ENCODE measurements around the gene SPDYA. TPM values are rescaled to one million over a fixed set of nuclear protein-coding genes. Genes with fewer than 3 reads are reported as not detected.
A peak's percentile ranks its signal among the peaks of the same experiment; 100 is the strongest.

SPDYA gene
- total and polyA plus RNA-seq, 2 of the 13 experiments (the other 11 are each of a cell fraction or from before 2014, with no cell fraction given), result 0.32 to 0.75 TPM

DNA sequence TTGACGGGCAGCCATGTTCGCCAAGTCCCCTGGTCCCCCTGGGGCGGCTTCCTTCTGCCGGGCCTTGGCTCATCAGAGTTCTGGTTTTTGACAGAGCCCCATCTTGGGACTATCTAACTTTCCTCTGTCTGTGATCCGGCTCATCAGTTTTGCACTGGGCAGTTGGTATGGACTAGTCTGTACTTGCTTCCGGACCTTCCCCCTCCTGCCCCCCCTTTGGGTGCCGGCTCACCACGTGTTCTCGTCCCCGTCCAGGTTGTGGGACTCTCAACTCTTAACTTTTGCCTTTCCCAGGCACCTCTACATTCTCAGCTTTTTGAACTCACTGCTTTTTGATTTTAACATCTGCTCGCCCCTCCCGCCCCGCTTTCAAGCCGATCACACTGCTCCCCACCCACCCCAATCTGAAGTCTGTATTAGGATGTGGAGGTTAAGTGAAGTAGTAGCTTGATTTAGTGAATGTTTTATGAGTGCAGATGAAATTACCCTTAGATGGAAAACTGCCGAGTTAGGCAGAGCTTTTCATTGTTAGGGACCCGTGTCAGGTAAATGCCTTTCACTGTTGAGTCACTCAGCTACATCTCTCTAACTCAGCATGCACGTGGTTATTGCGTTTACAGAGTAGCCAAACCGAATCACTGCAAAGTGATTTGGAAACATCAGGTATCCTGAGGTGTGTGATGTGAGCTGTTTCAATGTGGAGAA is 84.7 kb downstream of the SPDYA start (continued):
- peak; percentile 47; the same call in 1 of the 2 replicates for TF ChIP-seq HOXA5 (CRISPR knock-in tag; IDR thresholded peaks at IDR 0.05)
- TF ChIP-seq, protein P1, sequence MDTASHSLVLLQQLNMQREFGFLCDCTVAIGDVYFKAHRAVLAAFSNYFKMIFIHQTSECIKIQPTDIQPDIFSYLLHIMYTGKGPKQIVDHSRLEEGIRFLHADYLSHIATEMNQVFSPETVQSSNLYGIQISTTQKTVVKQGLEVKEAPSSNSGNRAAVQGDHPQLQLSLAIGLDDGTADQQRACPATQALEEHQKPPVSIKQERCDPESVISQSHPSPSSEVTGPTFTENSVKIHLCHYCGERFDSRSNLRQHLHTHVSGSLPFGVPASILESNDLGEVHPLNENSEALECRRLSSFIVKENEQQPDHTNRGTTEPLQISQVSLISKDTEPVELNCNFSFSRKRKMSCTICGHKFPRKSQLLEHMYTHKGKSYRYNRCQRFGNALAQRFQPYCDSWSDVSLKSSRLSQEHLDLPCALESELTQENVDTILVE (CRISPR knock-in tag; IDR thresholded peaks at IDR 0.05), result no peak
- TF ChIP-seq, protein P2, sequence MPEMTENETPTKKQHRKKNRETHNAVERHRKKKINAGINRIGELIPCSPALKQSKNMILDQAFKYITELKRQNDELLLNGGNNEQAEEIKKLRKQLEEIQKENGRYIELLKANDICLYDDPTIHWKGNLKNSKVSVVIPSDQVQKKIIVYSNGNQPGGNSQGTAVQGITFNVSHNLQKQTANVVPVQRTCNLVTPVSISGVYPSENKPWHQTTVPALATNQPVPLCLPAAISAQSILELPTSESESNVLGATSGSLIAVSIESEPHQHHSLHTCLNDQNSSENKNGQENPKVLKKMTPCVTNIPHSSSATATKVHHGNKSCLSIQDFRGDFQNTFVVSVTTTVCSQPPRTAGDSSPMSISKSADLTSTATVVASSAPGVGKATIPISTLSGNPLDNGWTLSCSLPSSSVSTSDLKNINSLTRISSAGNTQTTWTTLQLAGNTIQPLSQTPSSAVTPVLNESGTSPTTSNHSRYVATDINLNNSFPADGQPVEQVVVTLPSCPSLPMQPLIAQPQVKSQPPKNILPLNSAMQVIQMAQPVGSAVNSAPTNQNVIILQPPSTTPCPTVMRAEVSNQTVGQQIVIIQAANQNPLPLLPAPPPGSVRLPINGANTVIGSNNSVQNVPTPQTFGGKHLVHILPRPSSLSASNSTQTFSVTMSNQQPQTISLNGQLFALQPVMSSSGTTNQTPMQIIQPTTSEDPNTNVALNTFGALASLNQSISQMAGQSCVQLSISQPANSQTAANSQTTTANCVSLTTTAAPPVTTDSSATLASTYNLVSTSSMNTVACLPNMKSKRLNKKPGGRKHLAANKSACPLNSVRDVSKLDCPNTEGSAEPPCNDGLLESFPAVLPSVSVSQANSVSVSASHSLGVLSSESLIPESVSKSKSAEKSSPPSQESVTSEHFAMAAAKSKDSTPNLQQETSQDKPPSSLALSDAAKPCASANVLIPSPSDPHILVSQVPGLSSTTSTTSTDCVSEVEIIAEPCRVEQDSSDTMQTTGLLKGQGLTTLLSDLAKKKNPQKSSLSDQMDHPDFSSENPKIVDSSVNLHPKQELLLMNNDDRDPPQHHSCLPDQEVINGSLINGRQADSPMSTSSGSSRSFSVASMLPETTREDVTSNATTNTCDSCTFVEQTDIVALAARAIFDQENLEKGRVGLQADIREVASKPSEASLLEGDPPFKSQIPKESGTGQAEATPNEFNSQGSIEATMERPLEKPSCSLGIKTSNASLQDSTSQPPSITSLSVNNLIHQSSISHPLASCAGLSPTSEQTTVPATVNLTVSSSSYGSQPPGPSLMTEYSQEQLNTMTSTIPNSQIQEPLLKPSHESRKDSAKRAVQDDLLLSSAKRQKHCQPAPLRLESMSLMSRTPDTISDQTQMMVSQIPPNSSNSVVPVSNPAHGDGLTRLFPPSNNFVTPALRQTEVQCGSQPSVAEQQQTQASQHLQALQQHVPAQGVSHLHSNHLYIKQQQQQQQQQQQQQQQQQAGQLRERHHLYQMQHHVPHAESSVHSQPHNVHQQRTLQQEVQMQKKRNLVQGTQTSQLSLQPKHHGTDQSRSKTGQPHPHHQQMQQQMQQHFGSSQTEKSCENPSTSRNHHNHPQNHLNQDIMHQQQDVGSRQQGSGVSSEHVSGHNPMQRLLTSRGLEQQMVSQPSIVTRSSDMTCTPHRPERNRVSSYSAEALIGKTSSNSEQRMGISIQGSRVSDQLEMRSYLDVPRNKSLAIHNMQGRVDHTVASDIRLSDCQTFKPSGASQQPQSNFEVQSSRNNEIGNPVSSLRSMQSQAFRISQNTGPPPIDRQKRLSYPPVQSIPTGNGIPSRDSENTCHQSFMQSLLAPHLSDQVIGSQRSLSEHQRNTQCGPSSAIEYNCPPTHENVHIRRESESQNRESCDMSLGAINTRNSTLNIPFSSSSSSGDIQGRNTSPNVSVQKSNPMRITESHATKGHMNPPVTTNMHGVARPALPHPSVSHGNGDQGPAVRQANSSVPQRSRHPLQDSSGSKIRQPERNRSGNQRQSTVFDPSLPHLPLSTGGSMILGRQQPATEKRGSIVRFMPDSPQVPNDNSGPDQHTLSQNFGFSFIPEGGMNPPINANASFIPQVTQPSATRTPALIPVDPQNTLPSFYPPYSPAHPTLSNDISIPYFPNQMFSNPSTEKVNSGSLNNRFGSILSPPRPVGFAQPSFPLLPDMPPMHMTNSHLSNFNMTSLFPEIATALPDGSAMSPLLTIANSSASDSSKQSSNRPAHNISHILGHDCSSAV (CRISPR knock-in tag; IDR thresholded peaks at IDR 0.05; ENCODE audit: borderline replicate concordance), result no peak
- peak; percentile 79; the same call in 1 of the 2 replicates for TF ChIP-seq ZNF816 (CRISPR knock-in tag; IDR thresholded peaks at IDR 0.05; ENCODE audit: borderline replicate concordance)
- TF ChIP-seq SAP130 (CRISPR knock-in tag; IDR thresholded peaks at IDR 0.05; ENCODE audit: low read depth), result peak; percentile 83
- TF ChIP-seq, protein P3, sequence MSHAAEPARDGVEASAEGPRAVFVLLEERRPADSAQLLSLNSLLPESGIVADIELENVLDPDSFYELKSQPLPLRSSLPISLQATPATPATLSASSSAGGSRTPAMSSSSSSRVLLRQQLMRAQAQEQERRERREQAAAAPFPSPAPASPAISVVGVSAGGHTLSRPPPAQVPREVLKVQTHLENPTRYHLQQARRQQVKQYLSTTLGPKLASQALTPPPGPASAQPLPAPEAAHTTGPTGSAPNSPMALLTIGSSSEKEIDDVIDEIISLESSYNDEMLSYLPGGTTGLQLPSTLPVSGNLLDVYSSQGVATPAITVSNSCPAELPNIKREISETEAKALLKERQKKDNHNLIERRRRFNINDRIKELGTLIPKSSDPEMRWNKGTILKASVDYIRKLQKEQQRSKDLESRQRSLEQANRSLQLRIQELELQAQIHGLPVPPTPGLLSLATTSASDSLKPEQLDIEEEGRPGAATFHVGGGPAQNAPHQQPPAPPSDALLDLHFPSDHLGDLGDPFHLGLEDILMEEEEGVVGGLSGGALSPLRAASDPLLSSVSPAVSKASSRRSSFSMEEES (CRISPR knock-in tag; IDR thresholded peaks at IDR 0.05), result peak; percentile 37; the same call in 1 of the 2 replicates
- TF ChIP-seq ZNF12 (CRISPR knock-in tag; IDR thresholded peaks at IDR 0.05), result 0 out of 2 replicates have a peak, but pooled peaks have one; percentile 30
- no peak for TF ChIP-seq STAT5B (CRISPR knock-in tag; IDR thresholded peaks at IDR 0.05)
- TF ChIP-seq RFXAP (CRISPR knock-in tag; IDR thresholded peaks at IDR 0.05; ENCODE audit: borderline replicate concordance), result 0 out of 2 replicates have a peak, but pooled peaks have one; percentile 19
- TF ChIP-seq, protein P4, sequence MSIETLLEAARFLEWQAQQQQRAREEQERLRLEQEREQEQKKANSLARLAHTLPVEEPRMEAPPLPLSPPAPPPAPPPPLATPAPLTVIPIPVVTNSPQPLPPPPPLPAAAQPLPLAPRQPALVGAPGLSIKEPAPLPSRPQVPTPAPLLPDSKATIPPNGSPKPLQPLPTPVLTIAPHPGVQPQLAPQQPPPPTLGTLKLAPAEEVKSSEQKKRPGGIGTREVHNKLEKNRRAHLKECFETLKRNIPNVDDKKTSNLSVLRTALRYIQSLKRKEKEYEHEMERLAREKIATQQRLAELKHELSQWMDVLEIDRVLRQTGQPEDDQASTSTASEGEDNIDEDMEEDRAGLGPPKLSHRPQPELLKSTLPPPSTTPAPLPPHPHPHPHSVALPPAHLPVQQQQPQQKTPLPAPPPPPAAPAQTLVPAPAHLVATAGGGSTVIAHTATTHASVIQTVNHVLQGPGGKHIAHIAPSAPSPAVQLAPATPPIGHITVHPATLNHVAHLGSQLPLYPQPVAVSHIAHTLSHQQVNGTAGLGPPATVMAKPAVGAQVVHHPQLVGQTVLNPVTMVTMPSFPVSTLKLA (IDR thresholded peaks at IDR 0.05), result peak; percentile 35; the same call in 1 of the 2 replicates
- no peak for TF ChIP-seq ZSCAN30 (CRISPR knock-in tag; IDR thresholded peaks at IDR 0.05)
- 0 out of 2 replicates have a peak, but pooled peaks have one; percentile 4 for TF ChIP-seq BCL6 (CRISPR knock-in tag; IDR thresholded peaks at IDR 0.05)
- TF ChIP-seq ZNF670 (CRISPR knock-in tag; IDR thresholded peaks at IDR 0.05; ENCODE audit: borderline replicate concordance), result 0 out of 2 replicates have a peak, but pooled peaks have one; percentile 13
- TF ChIP-seq, protein P5, sequence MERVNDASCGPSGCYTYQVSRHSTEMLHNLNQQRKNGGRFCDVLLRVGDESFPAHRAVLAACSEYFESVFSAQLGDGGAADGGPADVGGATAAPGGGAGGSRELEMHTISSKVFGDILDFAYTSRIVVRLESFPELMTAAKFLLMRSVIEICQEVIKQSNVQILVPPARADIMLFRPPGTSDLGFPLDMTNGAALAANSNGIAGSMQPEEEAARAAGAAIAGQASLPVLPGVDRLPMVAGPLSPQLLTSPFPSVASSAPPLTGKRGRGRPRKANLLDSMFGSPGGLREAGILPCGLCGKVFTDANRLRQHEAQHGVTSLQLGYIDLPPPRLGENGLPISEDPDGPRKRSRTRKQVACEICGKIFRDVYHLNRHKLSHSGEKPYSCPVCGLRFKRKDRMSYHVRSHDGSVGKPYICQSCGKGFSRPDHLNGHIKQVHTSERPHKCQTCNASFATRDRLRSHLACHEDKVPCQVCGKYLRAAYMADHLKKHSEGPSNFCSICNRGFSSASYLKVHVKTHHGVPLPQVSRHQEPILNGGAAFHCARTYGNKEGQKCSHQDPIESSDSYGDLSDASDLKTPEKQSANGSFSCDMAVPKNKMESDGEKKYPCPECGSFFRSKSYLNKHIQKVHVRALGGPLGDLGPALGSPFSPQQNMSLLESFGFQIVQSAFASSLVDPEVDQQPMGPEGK (CRISPR knock-in tag; IDR thresholded peaks at IDR 0.05), result peak; percentile 61

Data from HepG2 (cell line).